ENCODE data around the gene RHOT2. TPM values are rescaled to one million over a fixed set of nuclear protein-coding genes. Genes with fewer than 3 reads are reported as not detected.

The RHOT2 gene
- total RNA-seq, 1 experiment from 2014 or later: 210 TPM

DNA sequence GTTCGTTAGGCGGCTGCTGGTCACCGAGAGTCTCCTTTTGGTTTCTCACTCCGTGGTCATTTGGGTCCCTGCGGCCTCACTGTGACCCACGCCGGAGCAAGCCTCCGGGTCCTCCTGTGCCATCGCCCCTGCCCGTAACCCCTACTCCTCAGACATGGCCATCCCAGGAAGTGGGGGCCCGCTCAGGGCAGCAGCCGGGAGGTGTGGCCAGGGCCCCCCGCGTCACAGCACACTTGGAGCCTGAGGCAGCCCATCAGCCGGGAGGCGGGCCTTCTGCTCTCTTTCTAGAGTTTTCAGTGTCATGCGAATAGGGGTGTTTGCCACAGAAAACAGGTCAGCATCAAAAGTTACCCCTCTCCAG lies 45.0 kb upstream of the RHOT2 start:
- Histone ChIP-seq H4K91ac (ENCODE audit: insufficient read length, low read depth, low read length) (no peak overlapping the region), H3K4me1 (ENCODE audit: insufficient read depth, low read length) (no peaks in the 10 kb centered on the region; the same call in 1 of the 2 replicates), H2BK120ac (ENCODE audit: low read depth, low read length, poor library complexity, severe bottlenecking) (no peak overlapping the region), H3K14ac (ENCODE audit: insufficient read depth, low read length) (no peak overlapping the region), H2BK20ac (ENCODE audit: low read depth, low read length, poor library complexity, severe bottlenecking) (no peak overlapping the region), H4K8ac (replicated peaks; ENCODE audit: insufficient read length, low read depth, low read length) (no peak overlapping the region), H2BK5ac (ENCODE audit: insufficient read length, low read length) (no peak overlapping the region), H3K9me3 (ENCODE audit: control insufficient read depth, low read depth, low read length) (no peaks in the 10 kb centered on the region), H3K23me2 (ENCODE audit: insufficient read length, low read depth, low read length, poor library complexity, severe bottlenecking) (no peaks in the 10 kb centered on the region), H3K79me2 (ENCODE audit: insufficient read depth, low read length) (no peaks in the 10 kb centered on the region), H3T11ph (ENCODE audit: low read length) (no peak overlapping the region), H4K20me1 (ENCODE audit: control insufficient read depth, insufficient read depth, insufficient read length) (no peaks in the 10 kb centered on the region), H4K5ac (ENCODE audit: insufficient read length, low read depth, low read length) (no peak overlapping the region), H2AK5ac (ENCODE audit: insufficient read length, low read length) (no peak overlapping the region), H2BK12ac (ENCODE audit: insufficient read length, low read depth, low read length) (no peak overlapping the region), H3K18ac (ENCODE audit: insufficient read length, low read depth, low read length) (no peak overlapping the region), H3K27me3 (ENCODE audit: insufficient read depth, low read length) (no peaks in the 10 kb centered on the region), H3K56ac (ENCODE audit: insufficient read length, low read depth, low read length) (no peak overlapping the region), H2AFZ (ENCODE audit: low read length) (no peak overlapping the region), H3K4me2 (ENCODE audit: insufficient read depth, insufficient read length, low read length) (no peak overlapping the region), H3K27ac (ENCODE audit: insufficient read length, low read depth, low read length) (no peak overlapping the region), H3K4ac (ENCODE audit: low read depth, low read length) (no peak overlapping the region), H3K79me1 (ENCODE audit: insufficient read depth, low read depth, low read length, poor library complexity, severe bottlenecking) (no peaks in the 10 kb centered on the region), H3K23ac (ENCODE audit: insufficient read length, low read depth, low read length) (no peak overlapping the region), H3K9ac (ENCODE audit: extremely low read depth, insufficient read length, low read length) (no peak overlapping the region), H2BK15ac (ENCODE audit: low read depth, low read length) (no peak overlapping the region)
- TF ChIP-seq, protein P1, sequence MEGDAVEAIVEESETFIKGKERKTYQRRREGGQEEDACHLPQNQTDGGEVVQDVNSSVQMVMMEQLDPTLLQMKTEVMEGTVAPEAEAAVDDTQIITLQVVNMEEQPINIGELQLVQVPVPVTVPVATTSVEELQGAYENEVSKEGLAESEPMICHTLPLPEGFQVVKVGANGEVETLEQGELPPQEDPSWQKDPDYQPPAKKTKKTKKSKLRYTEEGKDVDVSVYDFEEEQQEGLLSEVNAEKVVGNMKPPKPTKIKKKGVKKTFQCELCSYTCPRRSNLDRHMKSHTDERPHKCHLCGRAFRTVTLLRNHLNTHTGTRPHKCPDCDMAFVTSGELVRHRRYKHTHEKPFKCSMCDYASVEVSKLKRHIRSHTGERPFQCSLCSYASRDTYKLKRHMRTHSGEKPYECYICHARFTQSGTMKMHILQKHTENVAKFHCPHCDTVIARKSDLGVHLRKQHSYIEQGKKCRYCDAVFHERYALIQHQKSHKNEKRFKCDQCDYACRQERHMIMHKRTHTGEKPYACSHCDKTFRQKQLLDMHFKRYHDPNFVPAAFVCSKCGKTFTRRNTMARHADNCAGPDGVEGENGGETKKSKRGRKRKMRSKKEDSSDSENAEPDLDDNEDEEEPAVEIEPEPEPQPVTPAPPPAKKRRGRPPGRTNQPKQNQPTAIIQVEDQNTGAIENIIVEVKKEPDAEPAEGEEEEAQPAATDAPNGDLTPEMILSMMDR (conservative IDR thresholded peaks at IDR 0.05): no peak
- no peak overlapping the region for H3K4me3 Mint-ChIP-seq
- H3K36me3 Mint-ChIP-seq (ENCODE audit: insufficient read depth in 1 of 3, low read depth in 3 of 3): peaks cover 0 to 10% (median 0%) of the 10 kb centered on the region in 3 experiments; a peak in 3 of 7 replicates
- DNase-seq: peak; percentile 43
- no peaks in the 10 kb centered on the region for H3K9me3 Mint-ChIP-seq
- H3K4me1 Mint-ChIP-seq: peaks cover 16 to 34% of the 10 kb centered on the region in 2 experiments
- 0 out of 7 replicates have a peak overlapping the region, but pooled peaks of 1 of the 3 experiments have one; percentile 32 for H3K27ac Mint-ChIP-seq
- WGBS (ENCODE audit: extremely low coverage, insufficient read length, low lambda C conversion rate): no CpG with 5 or more reads among the region's 17 CpGs
- H3K27me3 Mint-ChIP-seq (ENCODE audit: low read depth): no peaks in the 10 kb centered on the region

Measured in H9 (cell line).